SH-SY5Y (cell line): ENCODE results near the gene LTB4R.

ENCODE experiments used
- GATA2 ChIP-seq: IDR thresholded peaks from 2 replicates; pipeline ENCODE4 v1.6.1; 2011; ENCODE audit warnings: mild to moderate bottlenecking, low read depth, low read length
- GATA3 ChIP-seq: IDR thresholded peaks from 2 replicates; pipeline ENCODE4 v1.6.1; 2011; ENCODE audit warnings: low read depth, mild to moderate bottlenecking, low read length, moderate library complexity

The LTB4R gene

DNA sequence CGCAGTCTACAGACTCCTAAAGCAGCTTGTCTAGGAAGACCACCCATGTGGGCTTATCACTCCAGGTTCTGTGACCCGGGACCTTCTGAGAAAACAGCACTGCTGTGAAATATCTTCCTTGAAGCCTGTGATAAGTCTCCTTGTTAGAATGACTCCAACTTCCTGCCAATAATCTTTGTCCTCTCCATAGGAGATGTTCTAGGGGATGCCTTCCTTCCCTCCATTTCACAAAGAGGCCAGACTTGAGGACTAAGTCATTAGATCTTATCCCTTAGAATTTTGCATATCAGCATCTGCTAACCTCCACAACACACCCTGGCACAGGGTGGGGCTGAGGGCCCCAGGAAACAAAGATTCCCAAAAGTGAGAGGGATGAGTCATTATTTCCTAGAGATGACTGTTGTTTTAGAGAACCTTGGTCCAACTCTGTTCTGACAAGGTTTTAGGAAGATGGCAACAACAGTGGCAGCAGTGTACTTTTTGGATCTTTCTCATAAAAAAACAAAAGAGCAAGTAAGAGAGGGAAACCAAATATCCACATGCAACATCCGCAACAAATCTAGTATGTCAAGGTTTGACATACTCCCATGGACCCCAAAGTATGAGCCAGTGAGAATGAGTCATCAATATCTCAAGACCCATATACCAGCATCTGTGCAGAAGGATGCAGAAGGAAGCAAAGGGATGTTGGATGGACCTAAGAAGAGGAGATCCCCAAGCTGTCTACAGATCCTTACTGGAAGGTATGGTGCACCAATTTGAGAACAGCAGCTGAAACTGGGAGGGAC, 6.0 kb downstream of the LTB4R start:
- TF ChIP-seq GATA2, result no peak
- no peak for TF ChIP-seq GATA3

DNA sequence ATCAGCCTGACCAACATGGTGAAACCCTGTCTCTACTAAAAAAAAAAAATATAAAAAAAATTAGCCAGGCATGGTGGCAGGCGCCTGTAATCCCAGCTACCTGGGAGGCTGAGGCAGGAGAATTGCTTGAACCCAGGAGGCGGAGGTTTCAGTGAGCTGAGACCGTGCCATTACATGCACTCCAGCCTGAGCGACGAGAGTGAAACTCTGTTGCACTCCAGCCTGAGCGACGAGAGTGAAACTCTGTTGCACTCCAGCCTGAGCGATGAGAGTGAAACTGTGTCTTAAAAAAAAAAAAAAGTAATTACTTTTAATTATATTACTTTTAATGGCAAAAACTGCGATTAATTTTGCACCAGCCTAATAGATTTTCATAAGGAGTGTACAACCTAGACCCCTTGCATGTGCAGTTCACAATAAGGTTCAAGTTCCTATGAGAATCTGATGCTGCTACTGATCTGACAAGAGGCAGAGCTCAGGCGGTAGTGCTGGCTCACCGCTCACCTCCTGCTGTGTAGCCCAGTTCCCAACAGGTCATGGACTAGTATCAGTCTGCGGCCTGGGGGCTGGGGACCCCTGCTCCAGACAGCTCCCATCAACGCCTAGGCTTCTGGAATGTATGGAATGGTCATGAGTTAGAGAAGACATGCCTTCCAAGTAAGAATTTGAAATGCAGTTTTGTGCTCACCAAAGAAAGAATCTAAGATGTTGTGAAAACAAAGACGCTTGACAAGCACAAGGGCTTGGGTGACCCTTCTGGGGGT, 10.1 kb downstream of the LTB4R start:
- TF ChIP-seq GATA3, result no peak

DNA sequence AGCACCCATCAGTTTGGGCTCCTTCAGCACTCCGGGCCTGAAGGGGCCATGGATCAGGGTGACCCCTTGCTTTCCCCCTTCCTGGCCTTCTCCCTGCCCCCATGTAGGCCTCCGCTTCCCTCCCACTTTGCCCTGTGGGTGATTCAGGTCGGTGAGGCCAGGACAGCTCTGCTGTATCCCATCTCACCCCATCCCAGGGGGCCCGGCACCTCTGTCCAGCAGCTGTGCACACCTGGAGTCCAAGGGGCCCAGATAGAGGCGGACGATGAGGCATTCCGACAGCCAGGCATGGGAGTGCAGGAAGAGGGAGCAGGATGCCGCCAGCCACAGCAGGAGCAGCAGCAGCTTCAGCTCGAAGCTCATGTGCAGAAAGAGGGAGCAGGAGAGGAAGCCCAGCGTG, 11.4 kb downstream of the LTB4R start:
- TF ChIP-seq GATA2 (no peak), GATA3 (no peak)

DNA sequence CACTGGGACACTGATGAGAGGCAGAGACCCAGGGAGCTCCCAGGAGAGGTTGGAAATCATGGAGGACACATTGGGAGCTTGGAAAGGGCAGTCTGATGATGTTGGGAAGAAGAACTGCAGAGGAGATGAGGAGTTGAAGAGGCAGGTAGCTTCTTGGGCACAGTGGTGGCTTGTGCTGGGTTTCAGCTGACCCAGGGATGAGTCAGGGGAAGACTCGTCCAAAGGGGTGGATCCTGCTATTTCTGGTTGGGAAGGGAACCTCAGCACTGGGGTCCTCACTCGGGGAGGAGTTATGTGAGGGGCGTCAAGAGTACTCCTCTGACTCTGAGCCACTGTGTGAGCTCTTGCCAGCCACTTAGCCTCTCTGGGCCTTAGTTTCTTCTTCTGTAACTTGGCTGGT, 12.0 kb downstream of the LTB4R start:
- no peak for TF ChIP-seq GATA3
- no peak for TF ChIP-seq GATA2

DNA sequence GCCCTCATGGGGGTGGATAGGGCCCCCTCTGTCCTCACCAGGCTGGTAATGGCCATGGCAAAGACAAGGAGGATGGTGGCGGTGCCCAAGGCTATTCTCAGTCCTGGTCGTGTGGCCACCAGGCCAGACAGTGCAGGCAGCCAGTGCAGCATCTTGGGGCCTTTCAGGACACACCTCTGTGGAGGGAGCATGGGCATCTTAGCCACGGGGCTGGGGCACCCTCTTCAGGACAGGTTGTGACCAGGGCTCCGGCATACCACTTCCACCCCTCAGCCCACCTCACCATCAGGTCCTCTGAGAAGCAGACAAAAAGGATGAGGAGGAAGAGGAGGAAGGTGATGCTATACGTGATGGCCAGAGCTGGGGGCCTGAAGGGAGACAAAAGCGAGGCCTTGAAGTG, 12.7 kb downstream of the LTB4R start:
- TF ChIP-seq GATA2 (no peak), GATA3 (no peak)

DNA sequence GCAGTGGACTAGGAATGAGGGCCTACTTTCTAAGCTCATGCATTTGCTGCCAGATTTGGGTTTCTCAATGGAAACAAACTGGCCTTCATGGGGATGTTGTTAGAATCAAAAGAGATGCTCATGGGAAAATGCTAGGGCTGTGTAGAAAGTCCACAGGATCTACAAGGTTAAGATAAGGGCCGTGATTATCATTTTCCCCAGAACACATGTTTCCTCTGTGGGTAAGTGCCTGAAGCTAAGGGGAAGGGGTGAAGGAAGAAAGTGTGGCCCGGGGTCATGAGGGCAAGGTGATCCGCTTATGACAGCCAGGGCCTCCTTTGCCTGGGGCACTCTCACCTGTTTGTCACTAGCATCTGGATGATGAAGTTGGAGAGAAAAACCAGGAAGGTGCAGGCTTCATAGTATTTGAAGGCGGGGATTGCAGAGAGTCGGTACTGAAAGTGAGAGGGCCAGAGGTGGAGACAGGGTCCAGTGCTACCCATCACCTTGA, 13.8 kb downstream of the LTB4R start:
- no peak for TF ChIP-seq GATA2
- no peak for TF ChIP-seq GATA3

DNA sequence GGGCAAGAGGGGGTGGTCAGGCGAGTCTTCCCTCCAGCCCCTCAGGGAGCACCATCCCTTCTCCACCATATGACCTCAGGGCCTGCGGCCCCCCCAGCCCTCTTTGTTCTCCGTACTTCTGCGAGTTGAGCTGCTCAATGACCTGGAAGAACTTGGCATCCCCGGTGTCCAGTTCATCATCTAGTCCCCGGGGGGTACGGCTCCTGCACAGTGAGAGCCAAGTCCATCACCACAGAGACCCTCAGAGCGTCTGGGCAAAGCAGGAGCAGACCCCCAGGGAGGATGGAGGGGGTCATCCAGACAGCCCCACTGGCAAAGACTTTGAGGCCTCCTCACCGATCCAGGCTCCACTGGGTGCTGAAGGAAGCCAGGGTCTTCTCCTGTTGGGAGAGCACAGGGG, 14.7 kb downstream of the LTB4R start:
- TF ChIP-seq GATA2 (no peak), GATA3 (no peak)

DNA sequence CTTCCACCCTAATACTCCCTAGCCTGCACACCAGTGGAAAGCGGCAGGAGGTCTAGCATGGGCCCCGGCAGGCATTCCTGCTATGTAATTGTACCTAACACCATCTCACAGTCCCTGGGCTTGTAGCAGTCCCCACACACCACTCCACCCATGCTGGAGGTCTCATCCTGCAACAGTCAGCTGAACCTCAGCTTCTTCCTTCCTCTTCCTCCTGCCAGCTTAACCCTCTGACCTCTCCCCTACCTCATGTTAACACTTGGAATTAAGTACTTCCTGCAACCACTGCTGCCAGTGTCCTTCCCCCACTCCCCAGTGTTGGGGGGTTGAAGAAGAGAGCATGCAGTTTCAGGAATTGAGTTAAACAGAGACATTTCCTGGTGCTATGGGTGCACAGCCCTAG, 16.0 kb downstream of the LTB4R start:
- no peak for TF ChIP-seq GATA2
- TF ChIP-seq GATA3, result no peak

DNA sequence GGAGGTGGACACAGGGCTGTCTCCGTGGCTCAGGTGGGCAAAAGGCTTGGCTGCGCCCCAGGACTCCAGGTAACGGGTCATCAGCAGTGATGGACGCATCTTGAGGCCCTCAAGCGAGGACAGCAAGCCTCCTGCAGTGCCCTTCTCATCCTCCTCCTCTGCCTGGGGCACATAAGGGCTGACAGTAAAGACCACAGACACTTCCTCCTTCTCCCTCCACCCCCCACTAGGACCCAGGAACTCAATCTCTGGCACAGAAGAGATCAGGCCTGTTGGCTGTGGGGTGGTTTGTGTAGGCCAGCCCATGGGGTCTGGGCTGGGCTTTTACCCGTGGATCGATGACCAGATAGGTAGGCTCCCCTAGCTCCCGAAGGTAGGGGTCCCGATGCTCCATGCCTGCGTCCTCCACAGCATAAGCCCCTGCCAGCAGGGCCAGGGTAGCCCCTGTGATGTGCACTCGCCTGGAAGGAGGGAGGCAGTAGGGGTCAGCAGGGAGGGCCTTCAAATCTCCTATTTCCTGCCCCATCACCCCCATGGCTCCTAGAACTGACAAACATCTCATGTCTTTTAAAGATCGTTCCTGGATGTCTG, 17.9 kb downstream of the LTB4R start:
- TF ChIP-seq GATA3 (no peak), GATA2 (no peak)

DNA sequence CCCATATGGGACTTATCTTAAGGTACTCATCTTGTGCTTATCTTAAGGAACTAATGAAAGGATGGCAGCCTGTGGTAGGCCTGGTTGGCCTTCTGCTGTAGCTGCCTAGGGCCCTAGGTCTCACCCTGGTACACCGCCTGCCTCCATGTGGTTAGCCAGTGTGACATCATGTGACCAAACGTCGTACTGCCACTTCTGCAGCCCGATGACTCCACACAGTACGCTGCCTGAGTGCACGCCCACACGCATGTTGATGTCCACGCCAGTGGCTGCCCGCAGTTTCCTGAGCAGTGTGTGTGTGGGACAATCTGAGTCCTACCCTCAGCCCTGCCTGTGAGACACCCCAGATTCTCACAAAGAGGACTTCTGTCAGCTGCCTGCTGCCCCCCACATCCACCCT, 18.4 kb downstream of the LTB4R start:
- no peak for TF ChIP-seq GATA3
- TF ChIP-seq GATA2, result no peak

DNA sequence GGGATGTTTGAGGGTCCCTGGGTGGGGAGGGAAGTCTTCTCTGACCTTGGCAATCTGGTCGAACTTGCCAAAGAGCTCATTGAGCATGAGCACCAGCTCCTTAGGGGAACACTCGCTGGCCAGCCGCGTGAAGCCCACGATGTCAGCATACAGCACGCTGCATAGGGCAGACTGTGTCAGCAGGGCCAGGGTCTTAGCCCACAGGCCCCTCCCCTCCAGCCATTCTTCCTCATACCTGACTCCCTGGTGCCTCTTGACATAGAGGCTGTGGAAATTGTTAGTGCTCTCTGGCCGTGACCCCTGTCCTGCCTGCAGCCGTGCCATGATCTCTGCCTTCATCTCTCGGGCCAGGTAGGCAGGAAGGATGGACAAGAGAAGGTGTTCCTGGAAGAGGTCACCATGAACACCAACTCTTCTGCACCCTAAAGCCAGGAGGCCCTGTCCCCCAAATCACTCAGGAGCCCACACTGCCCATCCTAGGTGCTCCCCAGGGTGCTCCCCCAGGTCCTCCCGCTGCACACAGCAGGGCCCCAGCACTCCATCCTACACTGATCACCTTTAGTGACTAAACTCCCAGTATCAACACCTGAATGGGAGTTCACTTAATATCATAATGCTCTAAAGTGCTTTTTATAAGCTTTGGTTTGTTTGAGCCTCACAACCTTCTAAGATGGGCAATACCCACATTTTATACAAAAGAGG, 19.8 kb downstream of the LTB4R start:
- TF ChIP-seq GATA2, result no peak
- TF ChIP-seq GATA3, result no peak

DNA sequence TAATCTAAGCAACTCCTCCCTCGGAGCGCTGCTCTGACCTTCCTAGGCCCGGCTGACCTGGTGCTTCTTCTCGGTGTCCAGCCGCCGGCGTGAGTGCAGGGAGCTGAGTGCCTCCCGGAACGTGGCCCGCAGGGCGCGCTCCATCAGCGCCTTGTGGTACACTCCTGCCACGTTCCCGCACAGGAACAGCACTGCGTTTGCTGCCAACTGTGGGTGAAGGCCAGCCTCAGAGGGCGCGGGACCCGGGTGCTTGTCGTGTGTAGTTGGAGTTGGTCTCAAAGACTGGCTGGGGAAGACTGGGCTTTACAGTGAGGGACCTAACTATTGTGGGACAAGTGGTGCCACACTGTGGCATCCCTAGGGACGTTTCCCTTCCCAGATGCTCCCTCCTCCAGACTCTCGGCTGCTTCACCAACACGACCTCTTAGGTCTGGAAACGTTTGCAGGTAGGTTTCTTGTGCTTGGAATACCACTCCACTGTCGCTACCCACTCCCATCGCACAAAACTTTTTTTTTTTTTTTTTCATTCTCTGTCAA, 20.5 kb downstream of the LTB4R start:
- TF ChIP-seq GATA3 (no peak), GATA2 (no peak)

DNA sequence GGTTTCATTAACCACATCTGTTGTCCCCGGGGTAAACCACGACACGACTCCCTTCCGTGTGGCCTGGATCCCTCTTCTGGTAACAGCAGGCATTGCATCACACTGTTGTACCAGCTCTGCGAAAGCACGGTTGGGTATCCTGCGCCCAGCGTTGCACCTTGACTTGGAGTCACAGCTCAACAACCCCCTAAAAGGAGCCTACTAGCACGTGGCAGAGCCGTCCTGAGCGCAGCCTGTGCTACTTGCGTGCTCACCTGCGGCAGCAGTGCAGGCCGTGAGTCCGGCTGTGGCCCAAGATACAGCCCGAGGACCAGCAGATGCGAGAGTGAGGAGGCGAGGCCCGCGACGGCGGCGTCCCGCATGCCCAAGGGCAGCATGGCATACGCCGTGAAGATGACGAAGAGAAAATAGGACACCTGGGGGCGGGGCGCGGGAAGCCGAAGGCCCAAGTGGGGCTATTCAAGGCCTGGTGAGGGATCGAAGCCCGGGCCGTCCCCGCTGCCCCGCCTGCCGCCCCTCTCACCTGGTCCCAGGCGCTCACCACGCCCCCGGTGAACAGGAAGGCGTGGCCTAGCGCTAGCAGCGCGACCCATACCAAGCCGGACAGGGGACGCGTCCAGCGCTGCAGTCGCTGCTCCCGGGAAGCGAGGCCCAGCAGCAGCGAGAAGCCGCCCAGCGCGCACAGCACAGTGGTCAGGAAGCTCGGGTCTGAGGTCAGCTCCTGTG, 21.1 kb downstream of the LTB4R start:
- TF ChIP-seq GATA2 (no peak), GATA3 (no peak)
